Chondrocyte (in vitro differentiated cells): ENCODE data around the gene CLCN1. TPM values are rescaled to one million over a fixed set of nuclear protein-coding genes. Genes with fewer than 3 reads are reported as not detected.
A peak's percentile ranks its signal among the peaks of the same experiment; 100 is the strongest.

Experiments
- DNase-seq: peaks from one replicate; pipeline ENCODE4 v3.0.0; 2021; ENCODE audit warnings: mixed read lengths, low spot score
- H3K27ac Mint-ChIP-seq: one replicate; pipeline ENCODE4 v1.8.0; 2021; ENCODE audit warnings: mild to moderate bottlenecking, moderate library complexity, mixed read lengths; ENCODE audit not compliant: unreplicated experiment
- H3K27me3 Mint-ChIP-seq: 2 replicates; pipeline ENCODE4 v1.8.0; 2021; ENCODE audit warnings: low read depth, mixed read lengths
- H3K36me3 Mint-ChIP-seq: 2 replicates; pipeline ENCODE4 v1.8.0; 2021; ENCODE audit warnings: low read depth, mixed read lengths
- H3K4me1 Mint-ChIP-seq: 2 replicates; pipeline ENCODE4 v1.8.0; 2021; ENCODE audit warnings: low read depth, mild to moderate bottlenecking, mixed read lengths
- H3K4me3 Mint-ChIP-seq: one replicate; pipeline ENCODE4 v1.8.0; 2021; ENCODE audit warnings: mild to moderate bottlenecking, moderate library complexity, mixed read lengths; ENCODE audit not compliant: unreplicated experiment
- H3K9me3 Mint-ChIP-seq: 2 replicates; pipeline ENCODE4 v1.8.0; 2021; ENCODE audit warnings: low read depth, mixed read lengths
- total RNA-seq: library from RNA; stranded (reverse); gene quantifications from 3 replicates; pipeline ENCODE4 v1.2.1, GENCODE V29; 2021
- TF ChIP-seq, protein P1 (sequence below): fragments of 200-600 bp; sonication (generic); IDR thresholded peaks from 2 replicates; pipeline ENCODE4 v1.5.0; 2021; ENCODE audit warnings: antibody characterized with exemption, mild to moderate bottlenecking, moderate library complexity

CLCN1 gene
- total RNA-seq, 1 donor from 2014 or later = not detected

DNA sequence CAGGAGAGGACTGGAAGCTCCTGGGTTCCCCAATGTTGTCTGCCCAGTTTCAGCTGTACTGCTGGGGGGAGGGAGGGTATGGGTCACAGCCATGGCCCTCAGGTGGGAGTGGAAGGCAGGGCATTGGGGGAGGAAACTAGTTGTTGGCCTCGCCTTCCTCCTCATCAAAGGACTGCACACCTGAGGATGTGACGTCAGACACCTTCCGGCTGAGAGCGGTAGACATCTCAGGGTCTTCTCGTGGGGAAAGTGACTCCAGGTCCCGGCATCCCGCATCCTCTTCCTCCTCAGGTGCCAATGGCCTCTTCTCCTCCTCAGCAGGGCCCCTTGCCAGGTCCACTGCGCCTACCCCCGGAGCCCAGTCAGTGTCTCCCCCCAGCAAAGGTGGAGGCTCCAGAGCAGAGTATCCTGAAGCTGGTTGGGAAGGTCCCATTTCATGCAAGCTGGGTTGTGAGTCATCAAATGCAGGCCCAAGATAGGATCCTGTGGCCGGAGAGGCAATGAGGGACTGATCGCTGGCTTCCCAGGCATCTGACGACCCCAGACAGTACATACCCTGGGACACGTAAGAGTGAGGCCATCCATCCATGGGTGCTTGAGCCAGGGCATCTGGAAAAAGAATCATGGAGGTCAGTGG lies 40.6 kb downstream of the CLCN1 start:
- no peak overlapping the region for H3K27ac Mint-ChIP-seq
- H3K4me1 Mint-ChIP-seq = peaks cover 3% of the 10 kb centered on the region
- peaks cover 15% of the 10 kb centered on the region for H3K27me3 Mint-ChIP-seq
- no peaks in the 10 kb centered on the region for H3K9me3 Mint-ChIP-seq
- no peak overlapping the region for H3K4me3 Mint-ChIP-seq
- TF ChIP-seq, protein P1, sequence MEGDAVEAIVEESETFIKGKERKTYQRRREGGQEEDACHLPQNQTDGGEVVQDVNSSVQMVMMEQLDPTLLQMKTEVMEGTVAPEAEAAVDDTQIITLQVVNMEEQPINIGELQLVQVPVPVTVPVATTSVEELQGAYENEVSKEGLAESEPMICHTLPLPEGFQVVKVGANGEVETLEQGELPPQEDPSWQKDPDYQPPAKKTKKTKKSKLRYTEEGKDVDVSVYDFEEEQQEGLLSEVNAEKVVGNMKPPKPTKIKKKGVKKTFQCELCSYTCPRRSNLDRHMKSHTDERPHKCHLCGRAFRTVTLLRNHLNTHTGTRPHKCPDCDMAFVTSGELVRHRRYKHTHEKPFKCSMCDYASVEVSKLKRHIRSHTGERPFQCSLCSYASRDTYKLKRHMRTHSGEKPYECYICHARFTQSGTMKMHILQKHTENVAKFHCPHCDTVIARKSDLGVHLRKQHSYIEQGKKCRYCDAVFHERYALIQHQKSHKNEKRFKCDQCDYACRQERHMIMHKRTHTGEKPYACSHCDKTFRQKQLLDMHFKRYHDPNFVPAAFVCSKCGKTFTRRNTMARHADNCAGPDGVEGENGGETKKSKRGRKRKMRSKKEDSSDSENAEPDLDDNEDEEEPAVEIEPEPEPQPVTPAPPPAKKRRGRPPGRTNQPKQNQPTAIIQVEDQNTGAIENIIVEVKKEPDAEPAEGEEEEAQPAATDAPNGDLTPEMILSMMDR = no peak
- no peak for DNase-seq
- H3K36me3 Mint-ChIP-seq = no peaks in the 10 kb centered on the region

DNA sequence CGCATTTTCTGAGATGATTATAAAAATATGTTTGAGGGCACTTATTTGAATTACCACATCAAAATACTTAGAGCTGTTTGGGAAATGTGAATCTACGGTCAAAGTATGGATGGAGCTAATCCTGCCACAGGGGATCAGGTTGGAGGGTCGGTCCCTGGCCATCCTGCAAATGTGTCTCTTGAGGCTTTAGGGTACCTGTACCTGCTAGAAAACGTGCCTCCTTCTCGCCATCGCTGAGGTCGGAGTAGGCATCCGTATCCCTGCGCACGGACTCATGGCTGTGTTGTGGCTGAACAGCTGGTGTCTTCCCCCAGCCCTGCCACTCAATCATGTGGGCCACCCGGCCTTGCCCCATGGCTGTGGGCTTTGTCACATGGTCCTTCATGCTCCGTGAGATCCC lies 42.7 kb downstream of the CLCN1 start:
- no peak for DNase-seq
- H3K36me3 Mint-ChIP-seq = no peaks in the 10 kb centered on the region
- H3K4me1 Mint-ChIP-seq = peaks cover 5% of the 10 kb centered on the region
- TF ChIP-seq, protein P1 = no peak
- peaks cover 14% of the 10 kb centered on the region for H3K27me3 Mint-ChIP-seq
- H3K27ac Mint-ChIP-seq = no peak overlapping the region
- no peak overlapping the region for H3K4me3 Mint-ChIP-seq
- H3K9me3 Mint-ChIP-seq = no peaks in the 10 kb centered on the region

DNA sequence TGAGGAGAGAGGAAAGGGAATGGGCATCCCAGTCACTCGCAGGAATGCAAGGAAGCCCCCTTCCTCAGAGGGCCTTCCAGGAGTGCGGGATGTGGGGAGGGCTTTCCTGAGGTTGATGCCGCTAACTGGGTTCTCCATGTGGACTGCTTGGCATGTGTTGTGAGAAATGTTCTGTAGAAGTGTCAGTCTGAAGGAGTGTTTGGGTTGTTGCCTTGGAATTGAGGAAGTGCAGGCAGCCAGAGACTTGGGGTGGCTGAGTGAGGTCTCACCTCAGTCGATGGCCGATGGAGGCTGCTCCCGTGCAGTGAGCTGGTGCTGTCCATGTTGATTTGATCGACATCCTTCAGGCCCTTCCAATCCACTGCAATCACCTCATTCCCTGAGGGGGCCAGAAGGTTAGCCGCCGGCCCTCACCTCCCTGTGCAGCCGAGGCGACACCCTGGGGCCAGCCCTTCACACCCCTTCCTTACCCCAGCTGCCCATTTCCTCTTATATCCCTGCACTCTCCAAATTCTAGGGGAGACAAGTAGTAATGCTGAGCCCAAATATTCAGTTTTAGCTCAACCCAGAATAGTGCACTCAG lies 44.0 kb downstream of the CLCN1 start:
- Mint-ChIP-seq H3K9me3 (no peaks in the 10 kb centered on the region), H3K27ac (no peak overlapping the region), H3K27me3 (peaks cover 20% of the 10 kb centered on the region), H3K36me3 (no peaks in the 10 kb centered on the region), H3K4me1 (peaks cover 5% of the 10 kb centered on the region), H3K4me3 (no peak overlapping the region)
- DNase-seq = peak; percentile 59
- TF ChIP-seq, protein P1 = no peak

DNA sequence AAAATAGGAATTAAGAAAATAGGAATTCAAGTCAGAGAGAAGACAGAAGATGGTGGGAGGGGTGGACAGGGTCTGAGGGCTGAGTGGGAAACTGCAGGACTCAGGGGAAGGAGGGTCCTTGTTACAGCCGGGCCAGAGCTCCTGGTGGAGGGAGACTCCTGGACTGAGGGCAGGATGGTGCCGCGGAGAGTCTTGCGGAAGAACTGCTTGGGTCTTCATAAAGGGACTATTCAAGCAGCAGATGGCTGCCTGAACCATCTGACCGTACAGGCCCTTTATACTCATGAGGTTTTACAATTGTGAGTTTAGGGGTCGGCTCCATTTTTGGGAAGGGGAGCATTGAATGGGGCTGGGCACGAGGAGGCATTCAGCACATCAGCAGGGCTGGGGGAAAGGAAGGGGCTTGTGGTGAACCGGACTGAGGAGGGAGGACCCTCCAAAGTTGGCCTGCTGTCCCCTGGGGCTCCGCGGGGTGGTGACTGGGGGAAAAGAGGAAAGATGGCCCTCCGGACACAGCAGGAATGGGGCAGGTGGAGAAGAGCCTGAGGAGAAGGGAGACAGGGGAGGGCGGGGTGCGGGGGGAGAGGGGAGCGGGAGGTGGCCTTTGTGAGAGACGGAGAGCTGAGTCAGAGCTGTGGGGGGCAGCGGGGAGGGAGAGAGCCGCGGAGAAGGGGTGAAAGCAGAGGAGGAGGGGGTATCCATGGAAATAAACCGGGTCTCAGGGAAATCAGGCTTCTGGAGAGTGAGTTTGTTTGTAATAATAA lies 45.1 kb downstream of the CLCN1 start:
- H3K36me3 Mint-ChIP-seq = no peaks in the 10 kb centered on the region
- TF ChIP-seq, protein P1 = no peak
- peaks cover 5% of the 10 kb centered on the region for H3K4me1 Mint-ChIP-seq
- H3K27ac Mint-ChIP-seq = no peak overlapping the region
- DNase-seq = no peak
- peak overlapping the region; percentile 50 for H3K4me3 Mint-ChIP-seq
- H3K9me3 Mint-ChIP-seq = no peaks in the 10 kb centered on the region
- peaks cover 23% of the 10 kb centered on the region for H3K27me3 Mint-ChIP-seq

DNA sequence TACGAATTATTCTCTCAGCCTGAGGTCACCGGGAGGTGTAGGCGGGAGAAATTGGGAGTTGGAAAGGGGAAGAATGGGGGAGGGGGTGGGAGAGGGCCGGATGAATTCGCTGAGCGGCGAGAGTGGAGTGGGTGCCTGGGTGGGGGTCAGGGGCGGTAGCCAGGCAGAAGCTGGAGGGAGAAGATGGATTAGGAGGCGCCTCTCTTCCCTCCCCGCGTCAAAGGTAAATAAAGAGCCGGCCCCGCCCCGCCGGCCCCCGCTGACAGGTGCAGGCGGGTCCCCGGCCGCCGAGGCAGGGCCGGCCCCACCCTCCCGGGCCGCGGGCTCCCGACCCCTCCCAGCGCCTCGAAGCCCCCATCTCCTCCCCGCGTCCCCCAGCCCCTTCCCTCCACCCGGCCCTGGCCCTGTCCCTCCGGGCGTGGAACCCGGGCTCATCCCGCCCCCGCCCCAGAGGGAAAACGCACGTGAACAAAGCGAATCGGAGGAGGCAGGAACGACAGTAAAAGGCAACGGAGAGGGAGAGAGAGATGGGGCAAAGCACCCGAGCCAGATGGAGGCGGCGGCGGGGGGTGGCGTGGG lies 45.7 kb downstream of the CLCN1 start:
- H3K9me3 Mint-ChIP-seq = no peaks in the 10 kb centered on the region
- DNase-seq = no peak
- H3K4me3 Mint-ChIP-seq = peak overlapping the region; percentile 81
- H3K4me1 Mint-ChIP-seq = peaks cover 5% of the 10 kb centered on the region
- H3K36me3 Mint-ChIP-seq = no peaks in the 10 kb centered on the region
- TF ChIP-seq, protein P1 = no peak
- no peak overlapping the region for H3K27ac Mint-ChIP-seq
- peaks cover 23% of the 10 kb centered on the region for H3K27me3 Mint-ChIP-seq
